ENCODE results near the gene MFSD12.
"Not testable (repeated sequence)": the region's sequence is repeated elsewhere in the genome, so short reads cannot be mapped to it uniquely, and the experiment has no call there.

MFSD12 gene

GRCh38 chr19:3512562-3513228, 44.7 kb downstream of the MFSD12 start:
- DNase-seq (ENCODE audit: extremely low read depth, low read depth): no peak
- TF ChIP-seq, protein P1, sequence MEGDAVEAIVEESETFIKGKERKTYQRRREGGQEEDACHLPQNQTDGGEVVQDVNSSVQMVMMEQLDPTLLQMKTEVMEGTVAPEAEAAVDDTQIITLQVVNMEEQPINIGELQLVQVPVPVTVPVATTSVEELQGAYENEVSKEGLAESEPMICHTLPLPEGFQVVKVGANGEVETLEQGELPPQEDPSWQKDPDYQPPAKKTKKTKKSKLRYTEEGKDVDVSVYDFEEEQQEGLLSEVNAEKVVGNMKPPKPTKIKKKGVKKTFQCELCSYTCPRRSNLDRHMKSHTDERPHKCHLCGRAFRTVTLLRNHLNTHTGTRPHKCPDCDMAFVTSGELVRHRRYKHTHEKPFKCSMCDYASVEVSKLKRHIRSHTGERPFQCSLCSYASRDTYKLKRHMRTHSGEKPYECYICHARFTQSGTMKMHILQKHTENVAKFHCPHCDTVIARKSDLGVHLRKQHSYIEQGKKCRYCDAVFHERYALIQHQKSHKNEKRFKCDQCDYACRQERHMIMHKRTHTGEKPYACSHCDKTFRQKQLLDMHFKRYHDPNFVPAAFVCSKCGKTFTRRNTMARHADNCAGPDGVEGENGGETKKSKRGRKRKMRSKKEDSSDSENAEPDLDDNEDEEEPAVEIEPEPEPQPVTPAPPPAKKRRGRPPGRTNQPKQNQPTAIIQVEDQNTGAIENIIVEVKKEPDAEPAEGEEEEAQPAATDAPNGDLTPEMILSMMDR (IDR thresholded peaks at IDR 0.05; ENCODE audit: low read depth, low read length): no peak

DNA sequence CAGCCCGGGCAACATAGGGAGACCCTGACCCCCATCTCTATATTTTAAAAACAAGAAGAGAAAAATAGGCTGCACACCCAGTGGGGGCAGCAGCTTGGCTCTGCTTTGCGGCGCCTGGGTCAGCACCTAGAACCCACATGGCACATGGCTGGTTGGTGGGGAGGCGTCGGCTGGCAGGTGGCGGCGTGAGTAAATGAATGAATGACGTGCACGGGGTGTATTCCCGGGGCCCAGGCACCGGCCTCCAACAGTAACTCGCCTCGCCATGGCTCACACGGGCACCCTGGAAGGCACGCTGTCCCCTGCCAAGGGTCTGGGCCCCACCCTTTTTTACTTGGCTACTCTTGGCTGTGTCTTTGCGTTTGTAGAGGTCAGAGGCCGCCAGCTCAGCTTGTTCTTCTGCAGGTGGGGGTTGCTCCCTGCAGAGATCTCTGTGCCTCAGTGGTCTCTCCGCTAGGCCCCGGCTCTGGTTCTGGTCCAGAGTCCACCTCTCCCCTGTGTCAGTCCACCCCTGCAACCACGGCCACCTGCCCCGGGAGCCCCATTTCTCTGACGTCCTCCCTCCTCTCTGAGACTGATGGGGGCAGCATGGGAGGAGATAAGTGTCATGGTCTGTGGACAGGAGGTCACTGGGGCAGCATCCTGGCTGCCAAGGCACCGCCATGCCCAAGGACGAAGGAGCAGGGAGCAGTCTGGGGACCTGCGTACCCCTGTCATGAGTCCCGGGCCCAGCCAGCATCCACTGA, 45.7 kb downstream of the MFSD12 start:
- TF ChIP-seq, protein P1 (IDR thresholded peaks at IDR 0.05; ENCODE audit: low read depth, low read length): no peak
- no peak for DNase-seq (ENCODE audit: extremely low read depth, low read depth)

GRCh38 chr19:3510727-3511126, 46.7 kb downstream of the MFSD12 start:
- TF ChIP-seq, protein P1 (IDR thresholded peaks at IDR 0.05; ENCODE audit: low read depth, low read length): no peak
- no peak for DNase-seq (ENCODE audit: extremely low read depth, low read depth)

GRCh38 chr19:3509566-3509989, 47.8 kb downstream of the MFSD12 start:
- TF ChIP-seq, protein P1 (IDR thresholded peaks at IDR 0.05; ENCODE audit: low read depth, low read length): no peak
- DNase-seq (ENCODE audit: extremely low read depth, low read depth): no peak

- DNase-seq (ENCODE audit: extremely low read depth, low read depth): no peak
- TF ChIP-seq, protein P1 (IDR thresholded peaks at IDR 0.05; ENCODE audit: low read depth, low read length): no peak
These were observed 48.4 kb downstream of the MFSD12 start for GRCh38 chr19:3508771-3509535.

GRCh38 chr19:3508121-3508661, 49.2 kb downstream of the MFSD12 start:
- not testable (repeated sequence) for DNase-seq (ENCODE audit: extremely low read depth, low read depth)

DNA sequence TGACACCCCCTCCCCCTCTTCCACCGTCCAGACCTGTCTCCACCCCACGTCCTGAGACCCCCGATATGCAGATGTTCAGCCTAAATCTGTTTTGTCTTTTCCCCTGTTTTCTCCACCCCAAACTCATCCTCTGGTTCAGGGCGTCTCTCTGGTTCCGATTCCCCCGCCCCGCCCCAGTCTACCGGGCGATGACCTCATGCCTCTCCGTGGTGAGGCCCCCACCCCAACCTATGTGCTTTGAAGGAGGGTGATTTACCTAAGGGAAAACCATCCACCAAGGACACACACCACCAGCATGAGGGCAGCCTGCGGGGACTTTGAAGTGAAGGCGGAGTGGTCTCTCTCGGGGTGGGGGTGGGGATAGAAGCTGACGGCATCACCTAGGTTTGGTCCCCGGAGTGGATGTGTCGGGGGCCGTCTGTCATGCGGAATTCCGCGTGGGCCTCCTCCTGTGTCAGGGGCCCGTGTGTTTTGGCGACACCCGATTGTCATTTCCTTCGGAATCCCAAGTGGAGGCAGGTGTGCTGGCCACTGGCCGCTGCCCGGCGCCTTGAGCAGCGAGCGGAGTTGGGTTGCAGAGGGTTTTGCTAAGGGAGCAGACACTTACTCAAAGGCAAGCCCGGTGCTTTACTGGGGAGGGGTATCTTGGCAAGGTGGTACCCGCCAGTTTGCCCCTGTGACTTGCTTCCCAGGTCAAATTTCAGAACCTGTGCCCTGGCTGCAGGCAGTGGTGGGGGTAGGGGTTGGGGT, 49.8 kb downstream of the MFSD12 start:
- TF ChIP-seq, protein P1 (IDR thresholded peaks at IDR 0.05; ENCODE audit: low read depth, low read length): no peak
- DNase-seq (ENCODE audit: extremely low read depth, low read depth): no peak
